CD4-positive, alpha-beta memory T cell (primary cell): ENCODE data around the gene ZNF398. TPM values are rescaled to one million over a fixed set of nuclear protein-coding genes. Genes with fewer than 3 reads are reported as not detected.
A peak's percentile ranks its signal among the peaks of the same experiment; 100 is the strongest.
"Not testable (repeated sequence)": the region's sequence is repeated elsewhere in the genome, so short reads cannot be mapped to it uniquely, and the experiment has no call there.

Experiments used
- CTCF ChIA-PET: fragments of 350-600 bp; sonication (Branson Sonifier 250); formaldehyde crosslinking; loops from one replicate; lab custom pipeline; 2021; ENCODE audit warnings: inconsistent platforms; ENCODE audit not compliant: partially characterized antibody; lab: Charles Lee
- POLR2A ChIA-PET: fragments of 350-600 bp; sonication (Branson Sonifier 250); formaldehyde crosslinking; loops from one replicate; lab custom pipeline; 2021; ENCODE audit not compliant: partially characterized antibody; lab: Charles Lee
- DNase-seq, 5 donors: peaks; one replicate each; pipeline versions ENCODE4 v3.0.0 to v3.0.0-alpha.2; 2020 to 2022; ENCODE audit warnings: mixed read lengths in 1 of 5
- H3K27ac ChIP-seq: one replicate; pipeline ENCODE4 v1.7.0; 2013; ENCODE audit warnings: low read depth, low read length
- H3K27me3 ChIP-seq: 2 replicates; pipeline ENCODE4 v1.7.0; 2013; ENCODE audit warnings: mild to moderate bottlenecking, low read length, moderate library complexity; ENCODE audit not compliant: insufficient read depth
- H3K36me3 ChIP-seq: 2 replicates; pipeline ENCODE4 v1.7.0; 2013; ENCODE audit warnings: mild to moderate bottlenecking, low read length, moderate library complexity; ENCODE audit not compliant: insufficient read depth
- H3K4me1 ChIP-seq: 2 replicates; pipeline ENCODE4 v1.7.0; 2013; ENCODE audit warnings: mild to moderate bottlenecking, low read length, moderate library complexity; ENCODE audit not compliant: insufficient read depth
- H3K4me3 ChIP-seq, 2 donors: one replicate each; pipeline ENCODE4 v1.7.0; 2013; ENCODE audit warnings: low read length in 2 of 2, mild to moderate bottlenecking in 1 of 2
- H3K9me3 ChIP-seq, 2 donors: one replicate each; pipeline ENCODE4 v1.7.0; 2013; ENCODE audit warnings: low read length in 2 of 2, control low read depth in 1 of 2; ENCODE audit not compliant: control insufficient read depth in 1 of 2
- H3K27ac Mint-ChIP-seq, 7 donors: one replicate each; pipeline ENCODE4 v1.8.0; 2020 to 2021; ENCODE audit warnings: mixed read lengths in 7 of 7, mild to moderate bottlenecking in 6 of 7, inconsistent platforms in 3 of 7, moderate library complexity in 3 of 7
- H3K27me3 Mint-ChIP-seq, 2 donors: one replicate each; pipeline ENCODE4 v1.8.0; 2020 to 2021; ENCODE audit warnings: mixed read lengths in 2 of 2
- H3K36me3 Mint-ChIP-seq, 2 donors: one replicate each; pipeline ENCODE4 v1.8.0; 2020 to 2021; ENCODE audit warnings: mixed read lengths in 2 of 2, inconsistent platforms in 1 of 2, mild to moderate bottlenecking in 1 of 2
- H3K4me1 Mint-ChIP-seq, 4 donors: one replicate each; pipeline ENCODE4 v1.8.0; 2020 to 2021; ENCODE audit warnings: mixed read lengths in 4 of 4, mild to moderate bottlenecking in 1 of 4
- H3K4me3 Mint-ChIP-seq, 8 donors: one replicate each; pipeline ENCODE4 v1.8.0; 2020 to 2021; ENCODE audit warnings: mixed read lengths in 8 of 8, mild to moderate bottlenecking in 7 of 8, moderate library complexity in 6 of 8, inconsistent platforms in 3 of 8
- H3K9me3 Mint-ChIP-seq, 8 donors: one replicate each; pipeline ENCODE4 v1.8.0; 2020 to 2021; ENCODE audit warnings: mixed read lengths in 8 of 8, mild to moderate bottlenecking in 5 of 8, inconsistent platforms in 3 of 8, moderate library complexity in 1 of 8
- intact Hi-C: fragments of 100-400 bp; cut with micrococcal nuclease; formaldehyde crosslinking; loops from one replicate; pipeline ENCODE4 v1.15.1; 2023
- polyA plus RNA-seq, 2 donors: library from polyadenylated mRNA; unstranded; fragments of 300-500 nt; fragmentation: Illumina TruSeq; gene quantifications; one replicate each; pipeline ENCODE4 v1.2.3, GENCODE V29; 2021
- total RNA-seq, 2 experiments: library from RNA; stranded (reverse); gene quantifications; one replicate each; pipeline ENCODE4 v1.2.3, GENCODE V29; 2021

Gene ZNF398
- total and polyA plus RNA-seq, 4 experiments from 2014 or later: 7.5 to 28.4 (median 20.4) TPM

GRCh38 chr7:149224352-149224751 is 77.1 kb downstream of the ZNF398 start:
- Mint-ChIP-seq H3K27me3 (no peaks in the 10 kb centered on the region), H3K27ac (no peak overlapping the region), H3K36me3 (peaks cover 32 to 35% of the 10 kb centered on the region in 2 donors)

GRCh38 chr7:149225106-149225505 is 77.9 kb downstream of the ZNF398 start:
- no peak overlapping the region for H3K27ac ChIP-seq
- no peaks in the 10 kb centered on the region for H3K36me3 ChIP-seq
- no peaks in the 10 kb centered on the region for H3K4me1 ChIP-seq
- no peaks in the 10 kb centered on the region for H3K9me3 ChIP-seq
- POLR2A ChIA-PET: no interaction called here
- no peak overlapping the region for H3K4me3 ChIP-seq
- H3K27me3 ChIP-seq: no peaks in the 10 kb centered on the region
- H3K9me3 Mint-ChIP-seq: no peaks in the 10 kb centered on the region
- CTCF ChIA-PET: no interaction called here
- H3K27ac Mint-ChIP-seq: no peak overlapping the region
- no peaks in the 10 kb centered on the region for H3K27me3 Mint-ChIP-seq
- H3K4me1 Mint-ChIP-seq: peaks cover 0 to 9% (median 3%) of the 10 kb centered on the region in 4 donors
- no peak for DNase-seq
- peaks cover 25 to 28% of the 10 kb centered on the region in 2 donors for H3K36me3 Mint-ChIP-seq
- no peak overlapping the region for H3K4me3 Mint-ChIP-seq
- intact Hi-C loops: no loop called here

More at GRCh38 chr7:149224352-149224751, 77.1 kb downstream of the ZNF398 start:
- intact Hi-C loops: no loop called here
- no peak overlapping the region for H3K27ac ChIP-seq
- no peaks in the 10 kb centered on the region for H3K36me3 ChIP-seq
- no peak for DNase-seq
- H3K27me3 ChIP-seq: no peaks in the 10 kb centered on the region
- no peaks in the 10 kb centered on the region for H3K4me1 ChIP-seq
- peaks cover 0 to 6% (median 3%) of the 10 kb centered on the region in 4 donors for H3K4me1 Mint-ChIP-seq
- no peaks in the 10 kb centered on the region for H3K9me3 Mint-ChIP-seq
- ChIA-PET POLR2A (no interaction called here), CTCF (no interaction called here)
- H3K4me3 ChIP-seq: no peak overlapping the region
- H3K9me3 ChIP-seq: no peaks in the 10 kb centered on the region
- H3K4me3 Mint-ChIP-seq: no peak overlapping the region

- no peaks in the 10 kb centered on the region for H3K27me3 ChIP-seq
- Mint-ChIP-seq H3K27me3 (no peaks in the 10 kb centered on the region), H3K9me3 (no peaks in the 10 kb centered on the region), H3K36me3 (peaks cover 25 to 28% of the 10 kb centered on the region in 2 donors), H3K27ac (no peak overlapping the region), H3K4me3 (no peak overlapping the region), H3K4me1 (peaks cover 0 to 9% (median 3%) of the 10 kb centered on the region in 4 donors)
- no peak for DNase-seq
- ChIA-PET CTCF (no interaction called here), POLR2A (no interaction called here)
- H3K36me3 ChIP-seq: no peaks in the 10 kb centered on the region
- H3K9me3 ChIP-seq: no peaks in the 10 kb centered on the region
- H3K4me1 ChIP-seq: no peaks in the 10 kb centered on the region
- H3K4me3 ChIP-seq: no peak overlapping the region
- intact Hi-C loops: no loop called here
- no peak overlapping the region for H3K27ac ChIP-seq
These were observed 78.4 kb downstream of the ZNF398 start for GRCh38 chr7:149225656-149226055.

- DNase-seq, H3K27ac ChIP-seq, H3K9me3 ChIP-seq, H3K4me1 ChIP-seq, H3K4me1 Mint-ChIP-seq, intact Hi-C loops, H3K9me3 Mint-ChIP-seq, H3K27me3 Mint-ChIP-seq, H3K27me3 ChIP-seq, H3K27ac Mint-ChIP-seq, H3K36me3 ChIP-seq, CTCF ChIA-PET, H3K4me3 ChIP-seq: not testable (repeated sequence)
- Mint-ChIP-seq H3K36me3 (peaks cover 20 to 24% of the 10 kb centered on the region in 2 donors), H3K4me3 (peak overlapping the region in 1 of 8 donors; percentile 11)
- POLR2A ChIA-PET: interaction anchor here (0.9 to 1.0 kb wide), 2 partner anchors 16 to 30 kb away, joined by 3 to 5 read pairs; no protein-coding TSS in a partner anchor
These were observed 79.1 kb downstream of the ZNF398 start for GRCh38 chr7:149226366-149226765.

- H3K36me3 ChIP-seq: no peaks in the 10 kb centered on the region
- H3K27ac ChIP-seq: no peak overlapping the region
- POLR2A ChIA-PET: interaction anchor here (0.9 to 1.0 kb wide), 2 partner anchors 16 to 31 kb away, joined by 3 to 5 read pairs; no protein-coding TSS in a partner anchor
- Mint-ChIP-seq H3K9me3 (no peaks in the 10 kb centered on the region), H3K27me3 (no peaks in the 10 kb centered on the region), H3K27ac (no peak overlapping the region), H3K36me3 (peaks cover 15 to 19% of the 10 kb centered on the region in 2 donors), H3K4me3 (no peak overlapping the region), H3K4me1 (peaks cover 0 to 9% (median 3%) of the 10 kb centered on the region in 4 donors)
- no peaks in the 10 kb centered on the region for H3K9me3 ChIP-seq
- CTCF ChIA-PET: no interaction called here
- no peaks in the 10 kb centered on the region for H3K27me3 ChIP-seq
- intact Hi-C loops: no loop called here
- H3K4me3 ChIP-seq: no peak overlapping the region
- H3K4me1 ChIP-seq: no peaks in the 10 kb centered on the region
- no peak for DNase-seq
These were observed 79.7 kb downstream of the ZNF398 start for GRCh38 chr7:149226840-149227494.

- peaks cover 9 to 12% of the 10 kb centered on the region in 2 donors for H3K36me3 Mint-ChIP-seq
- no peak overlapping the region for H3K27ac Mint-ChIP-seq
- peaks cover 7% of the 10 kb centered on the region for H3K27me3 ChIP-seq
- no peaks in the 10 kb centered on the region for H3K4me1 ChIP-seq
- peaks cover under 1 to 6% of the 10 kb centered on the region in 2 donors for H3K27me3 Mint-ChIP-seq
- H3K9me3 Mint-ChIP-seq: no peaks in the 10 kb centered on the region
- no peaks in the 10 kb centered on the region for H3K36me3 ChIP-seq
- H3K4me3 ChIP-seq: no peak overlapping the region
- no peaks in the 10 kb centered on the region for H3K9me3 ChIP-seq
- peaks cover 0 to 9% (median 3%) of the 10 kb centered on the region in 4 donors for H3K4me1 Mint-ChIP-seq
- ChIA-PET CTCF (interaction anchor here (0.7 to 1.6 kb wide), 2 partner anchors 19 to 38 kb away, joined by 3 read pairs; no protein-coding TSS in a partner anchor), POLR2A (interaction anchor here (1.0 to 1.2 kb wide), 2 partner anchors 56 to 246 kb away, joined by 3 read pairs; no protein-coding TSS in a partner anchor)
- DNase-seq: no peak
- no peak overlapping the region for H3K4me3 Mint-ChIP-seq
- H3K27ac ChIP-seq: no peak overlapping the region
- intact Hi-C loops: no loop called here
These were observed 81.7 kb downstream of the ZNF398 start for GRCh38 chr7:149228831-149229471.

GRCh38 chr7:149229526-149229925 is 82.3 kb downstream of the ZNF398 start:
- Histone ChIP-seq H3K27me3 (peaks cover 7% of the 10 kb centered on the region), H3K27ac (no peak overlapping the region), H3K4me1 (no peaks in the 10 kb centered on the region), H3K9me3 (no peaks in the 10 kb centered on the region), H3K36me3 (no peaks in the 10 kb centered on the region), H3K4me3 (no peak overlapping the region)
- no peaks in the 10 kb centered on the region for H3K9me3 Mint-ChIP-seq
- H3K4me1 Mint-ChIP-seq: peaks cover 0 to 9% (median 3%) of the 10 kb centered on the region in 4 donors
- no peak overlapping the region for H3K4me3 Mint-ChIP-seq
- peaks cover 9 to 12% of the 10 kb centered on the region in 2 donors for H3K36me3 Mint-ChIP-seq
- ChIA-PET POLR2A (interaction anchor here (0.6 to 1.2 kb wide), 3 partner anchors 56 to 348 kb away, joined by 3 read pairs; no protein-coding TSS in a partner anchor), CTCF (no interaction called here)
- H3K27ac Mint-ChIP-seq: peak overlapping the region in 1 of 7 donors; percentile 54
- peaks cover 3 to 9% of the 10 kb centered on the region in 2 donors for H3K27me3 Mint-ChIP-seq
- intact Hi-C loops: no loop called here
- DNase-seq: no peak
